SK-N-SH treated with all-trans-retinoic acid at 6 μM for 48 hours (cell line): ENCODE data around the gene ILK.

Experiments
- ARNTL ChIP-seq: fragments of 450-650 bp; formaldehyde crosslinking; IDR thresholded peaks from 2 replicates; pipeline ENCODE4 v1.5.0; 2020; ENCODE audit warnings: low read depth, mild to moderate bottlenecking, moderate library complexity, borderline replicate concordance
- BACH2 ChIP-seq: fragments of 250-450 bp; sonication (Bioruptor Pico); IDR thresholded peaks from 2 replicates; pipeline ENCODE4 v1.9.0; 2021; ENCODE audit warnings: mild to moderate bottlenecking, borderline replicate concordance
- CREB5 ChIP-seq: fragments of 250-450 bp; sonication (Bioruptor Pico); IDR thresholded peaks from 2 replicates; pipeline ENCODE4 v1.5.1; 2020; ENCODE audit warnings: low read depth, mild to moderate bottlenecking, moderate library complexity
- CSDC2 ChIP-seq: fragments of 250-450 bp; sonication (Bioruptor Pico); IDR thresholded peaks from 2 replicates; pipeline ENCODE4 v1.5.0; 2020; ENCODE audit warnings: mild to moderate bottlenecking, moderate library complexity
- ISL1 ChIP-seq: fragments of 250-450 bp; sonication (Bioruptor Pico); IDR thresholded peaks from 2 replicates; pipeline ENCODE4 v2.1.2; 2022; ENCODE audit warnings: mild to moderate bottlenecking, moderate library complexity
- OSR1 ChIP-seq: fragments of 250-450 bp; sonication (Bioruptor Pico); IDR thresholded peaks from 2 replicates; pipeline ENCODE4 v1.8.0; 2022; ENCODE audit warnings: moderate library complexity, mild to moderate bottlenecking, inconsistent platforms
- PATZ1 ChIP-seq: fragments of 250-450 bp; sonication (Bioruptor Pico); IDR thresholded peaks from 2 replicates; pipeline ENCODE4 v1.8.0; 2020; ENCODE audit warnings: mild to moderate bottlenecking, moderate library complexity, borderline replicate concordance
- SNAI2 ChIP-seq: fragments of 250-450 bp; sonication (Bioruptor Pico); IDR thresholded peaks from 2 replicates; pipeline ENCODE4 v1.5.0; 2020; ENCODE audit warnings: mild to moderate bottlenecking, moderate library complexity
- ZC3H10 ChIP-seq: fragments of 250-450 bp; sonication (Bioruptor Pico); IDR thresholded peaks from 2 replicates; pipeline ENCODE4 v1.5.1; 2021; ENCODE audit warnings: mild to moderate bottlenecking, moderate library complexity
- ZFP3 ChIP-seq: fragments of 250-450 bp; sonication (Bioruptor Pico); IDR thresholded peaks from 2 replicates; pipeline ENCODE4 v1.5.0; 2020; ENCODE audit warnings: mild to moderate bottlenecking, moderate library complexity
- ZFP30 ChIP-seq: fragments of 450-650 bp; formaldehyde crosslinking; IDR thresholded peaks from 2 replicates; pipeline ENCODE4 v1.5.0; 2022; ENCODE audit warnings: mild to moderate bottlenecking, moderate library complexity
- ZNF565 ChIP-seq: fragments of 450-650 bp; formaldehyde crosslinking; conservative IDR thresholded peaks from 2 replicates; pipeline ENCODE4 v1.5.0; 2020; ENCODE audit warnings: low read depth, mild to moderate bottlenecking, moderate library complexity
- ZNF70 ChIP-seq: fragments of 450-650 bp; formaldehyde crosslinking; IDR thresholded peaks from 2 replicates; pipeline ENCODE4 v1.5.0; 2020; ENCODE audit warnings: mild to moderate bottlenecking, moderate library complexity
- ZNF8 ChIP-seq: fragments of 450-650 bp; formaldehyde crosslinking; IDR thresholded peaks from 2 replicates; pipeline ENCODE4 v1.5.0; 2020; ENCODE audit warnings: mild to moderate bottlenecking, moderate library complexity

GRCh38 chr11:6646071-6646470 is 42.5 kb downstream of the ILK start:
- TF ChIP-seq PATZ1 (CRISPR knock-in tag) (no peak), ZNF8 (CRISPR knock-in tag) (no peak), ZFP30 (CRISPR knock-in tag) (no peak), ZNF70 (CRISPR knock-in tag) (no peak), BACH2 (no peak), OSR1 (CRISPR knock-in tag) (no peak), ARNTL (CRISPR knock-in tag) (no peak), SNAI2 (CRISPR knock-in tag) (no peak), CSDC2 (CRISPR knock-in tag) (no peak), ISL1 (CRISPR knock-in tag) (no peak), ZNF565 (CRISPR knock-in tag) (no peak), ZC3H10 (CRISPR knock-in tag) (no peak), ZFP3 (CRISPR knock-in tag) (no peak), CREB5 (CRISPR knock-in tag) (no peak)
